HepG2 (cell line): ENCODE results near the gene MTF2. TPM values are rescaled to one million over a fixed set of nuclear protein-coding genes. Genes with fewer than 3 reads are reported as not detected.
A peak's percentile ranks its signal among the peaks of the same experiment; 100 is the strongest.

Experiments
- ATAC-seq: fragments of 200-7000 bp; cut with Tn5 transposase; 3 replicates; pipeline ENCODE4 v1.9.1; 2020; ENCODE audit warnings: mild to moderate bottlenecking, moderate library complexity
- BruUV-seq: library from RNA; stranded (reverse); fragments of 400-500 nt; replicated peaks from 2 replicates; lab custom pipeline; 2021; lab: Mats Ljungman, UMichigan
- CTCF ChIA-PET: fragments of 300-600 bp; formaldehyde crosslinking; extraction: SDS; loops from one replicate; lab custom pipeline; 2021; ENCODE audit warnings: low total read pairs, inconsistent platforms, low intra/inter-chr PET ratio; lab: Yijun Ruan, JAX
- POLR2A ChIA-PET: fragments of 350-600 bp; sonication (Branson Sonifier 250); formaldehyde crosslinking; loops from one replicate; lab custom pipeline; 2020; ENCODE audit warnings: antibody characterized with exemption, inconsistent platforms; lab: Yijun Ruan, JAX
- DNase-seq: peaks from one replicate; pipeline ENCODE4 v3.0.0-alpha.2; 2015; ENCODE audit warnings: low spot score
- FAIRE-seq: peaks from 3 replicates; lab custom pipeline; 2011; peaks lifted over from hg19 to GRCh38; lab: Jason Lieb, UNC
- H2AFZ ChIP-seq: one replicate; pipeline ENCODE4 v1.6.1; 2011; ENCODE audit warnings: low read length, inconsistent platforms
- H3K27ac ChIP-seq: fragments of 300-600 bp; 3 replicates; pipeline ENCODE4 v1.8.0; 2011; ENCODE audit warnings: mixed run types, mild to moderate bottlenecking, mixed read lengths, low read length, inconsistent platforms; ENCODE audit not compliant: insufficient read depth; ENCODE audit errors: extremely low read length
- H3K27me3 ChIP-seq, 2 experiments: fragments of 200-600 bp in 1 of 2; 2 replicates in 1 of 2; 3 replicates in 1 of 2; pipeline versions ENCODE4 v1.6.0 to v1.8.0; 2011; ENCODE audit warnings: low read length in 2 of 2, mild to moderate bottlenecking in 2 of 2, moderate library complexity in 2 of 2, inconsistent platforms in 1 of 2; ENCODE audit not compliant: insufficient read depth in 2 of 2, control insufficient read depth in 1 of 2
- H3K36me3 ChIP-seq, 2 experiments: fragments of 200-600 bp in 1 of 2; replicated peaks in 1 of 2; 2 replicates in 1 of 2; 3 replicates in 1 of 2; pipeline versions ENCODE4 v1.5.1 to v1.8.0; 2011; ENCODE audit warnings: low read length in 2 of 2, inconsistent platforms in 1 of 2; ENCODE audit not compliant: insufficient read depth in 2 of 2, control insufficient read depth in 1 of 2
- H3K4me1 ChIP-seq: 2 replicates; pipeline ENCODE4 v1.5.1; 2012; ENCODE audit warnings: low read length, inconsistent platforms; ENCODE audit not compliant: insufficient read depth
- H3K4me2 ChIP-seq: 2 replicates; pipeline ENCODE4 v1.6.0; 2011; ENCODE audit warnings: low read depth, low read length, inconsistent platforms
- H3K4me3 ChIP-seq, 3 experiments: fragments of 200-600 bp in 1 of 3; sonication (generic), shearing (Covaris generic) in 1 of 3; replicated peaks in 1 of 3; 2 replicates each; pipeline ENCODE4 v1.5.1; 2011 to 2016; ENCODE audit warnings: low read length in 3 of 3, inconsistent platforms in 2 of 3, low read depth in 2 of 3, mild to moderate bottlenecking in 2 of 3, control low read depth in 1 of 3, mixed read lengths in 1 of 3; ENCODE audit not compliant: insufficient read depth in 1 of 3
- H3K79me2 ChIP-seq: one replicate; pipeline ENCODE4 v1.6.1; 2011; ENCODE audit warnings: low read length, inconsistent platforms; ENCODE audit not compliant: insufficient read depth
- H3K9ac ChIP-seq: 2 replicates; pipeline ENCODE4 v1.6.0; 2011; ENCODE audit warnings: mild to moderate bottlenecking, low read depth, low read length, inconsistent platforms; ENCODE audit not compliant: insufficient read depth
- H3K9me3 ChIP-seq: 2 replicates; pipeline ENCODE4 v1.5.1; 2012; ENCODE audit warnings: mild to moderate bottlenecking, low read length
- H4K20me1 ChIP-seq: 2 replicates; pipeline ENCODE4 v1.6.0; 2011; ENCODE audit warnings: inconsistent platforms, mild to moderate bottlenecking, low read length, moderate library complexity; ENCODE audit not compliant: insufficient read depth
- ATF1 ChIP-seq: IDR thresholded peaks from 2 replicates; pipeline ENCODE4 v1.6.1; 2016; ENCODE audit warnings: mild to moderate bottlenecking, control low read depth
- CHCHD3 ChIP-seq: sonication (generic); formaldehyde crosslinking; IDR thresholded peaks from 2 replicates; pipeline ENCODE4 v1.8.0; 2022; ENCODE audit warnings: mild to moderate bottlenecking, missing genetic modification reagents, moderate library complexity
- ELF3 ChIP-seq: IDR thresholded peaks from 2 replicates; pipeline ENCODE4 v1.6.1; 2016; ENCODE audit warnings: missing genetic modification reagents, missing compliant biosample characterization
- PHB2 ChIP-seq: fragments of 450-650 bp; IDR thresholded peaks from 2 replicates; pipeline ENCODE4 v1.6.1; 2018; ENCODE audit not compliant: partially characterized antibody
- RARA ChIP-seq: IDR thresholded peaks from 2 replicates; pipeline ENCODE4 v1.6.1; 2016; ENCODE audit warnings: missing genetic modification reagents, missing compliant biosample characterization
- SNAI1 ChIP-seq: sonication (generic); formaldehyde crosslinking; IDR thresholded peaks from 2 replicates; pipeline ENCODE4 v1.5.0; 2020; ENCODE audit warnings: mild to moderate bottlenecking, missing genetic modification reagents, borderline replicate concordance
- SP4 ChIP-seq: sonication (generic); formaldehyde crosslinking; IDR thresholded peaks from 2 replicates; pipeline ENCODE4 v1.8.1; 2023; ENCODE audit warnings: mild to moderate bottlenecking, missing genetic modification reagents
- ZFP62 ChIP-seq: sonication (generic); formaldehyde crosslinking; IDR thresholded peaks from 2 replicates; pipeline ENCODE4 v1.4.0; 2020; ENCODE audit warnings: missing genetic modification reagents
- ZNF136 ChIP-seq: sonication (generic); formaldehyde crosslinking; IDR thresholded peaks from 2 replicates; pipeline ENCODE4 v1.8.1; 2022; ENCODE audit warnings: low read depth, mild to moderate bottlenecking, moderate library complexity, missing genetic modification reagents
- ZNF460 ChIP-seq: sonication (generic); formaldehyde crosslinking; IDR thresholded peaks from 2 replicates; pipeline ENCODE4 v1.5.1; 2020; ENCODE audit warnings: missing genetic modification reagents, mild to moderate bottlenecking, borderline replicate concordance
- ZNF564 ChIP-seq: sonication (generic); formaldehyde crosslinking; IDR thresholded peaks from 2 replicates; pipeline ENCODE4 v1.8.1; 2023; ENCODE audit warnings: mild to moderate bottlenecking, missing genetic modification reagents
- ZNF605 ChIP-seq: sonication (generic); formaldehyde crosslinking; IDR thresholded peaks from 2 replicates; pipeline ENCODE4 v1.8.0; 2022; ENCODE audit warnings: mild to moderate bottlenecking, missing genetic modification reagents
- ZNF616 ChIP-seq: sonication (generic); formaldehyde crosslinking; IDR thresholded peaks from 2 replicates; pipeline ENCODE4 v1.5.0; 2020; ENCODE audit warnings: low read depth, mild to moderate bottlenecking, missing genetic modification reagents
- ZNF792 ChIP-seq: IDR thresholded peaks from 2 replicates; pipeline ENCODE4 v1.6.1; 2016
- WGBS: methylation state at CpG from one replicate; pipeline ENCODE4 v1.1.6; 2017; ENCODE audit warnings: low lambda C conversion rate; 5-methylcytosine and 5-hydroxymethylcytosine counted together
- in situ Hi-C: cut with HindIII; loops from 2 replicates; pipeline ENCODE4 v1.10.0; 2017; ENCODE audit warnings: low pct_unique_long_range_greater_than_20kb; ENCODE audit not compliant: extremely low pct_ligation_motif_present
- intact Hi-C: fragments of 100-400 bp; cut with micrococcal nuclease; formaldehyde crosslinking; loops from one replicate; pipeline ENCODE4 v1.10.0; 2022; ENCODE audit not compliant: unreplicated experiment
- polyA plus RNA-seq, 8 experiments: library from polyadenylated mRNA; depleted of rRNA in 3 of 8; stranded (reverse) in 7 of 8; unstranded in 1 of 8; fragments of >200 nt; fragmentation: Illumina TruSeq in 4 of 8; extraction: Trizol in 4 of 8; gene quantifications; 2 replicates each; pipeline versions ENCODE4 v1.2.1 to v1.2.3, GENCODE V29; 2011 to 2016; ENCODE audit warnings: low read depth in 4 of 8, missing spikeins in 1 of 8, mixed read lengths in 1 of 8; ENCODE audit not compliant: insufficient read depth in 1 of 8
- total RNA-seq, 5 experiments: library from RNA; depleted of rRNA; stranded (reverse); fragments of >200 nt; fragmentation: Illumina TruSeq; extraction: Trizol; gene quantifications; 2 replicates each; pipeline ENCODE4 v1.2.3, GENCODE V29; 2016; ENCODE audit warnings: low read depth in 1 of 5
- TF ChIP-seq, protein P1 (sequence below): sonication (generic); formaldehyde crosslinking; IDR thresholded peaks from 2 replicates; pipeline ENCODE4 v1.5.1; 2020; ENCODE audit warnings: mild to moderate bottlenecking, missing genetic modification reagents, borderline replicate concordance
- TF ChIP-seq, protein P2 (sequence below): sonication (generic); formaldehyde crosslinking; conservative IDR thresholded peaks from 2 replicates; pipeline ENCODE4 v1.5.0; 2020; ENCODE audit warnings: missing genetic modification reagents

The MTF2 gene
- total and polyA plus RNA-seq, 2 of the 13 experiments (the other 11 are each of a cell fraction or from before 2014, with no cell fraction given): 48.7 to 53.9 TPM

DNA sequence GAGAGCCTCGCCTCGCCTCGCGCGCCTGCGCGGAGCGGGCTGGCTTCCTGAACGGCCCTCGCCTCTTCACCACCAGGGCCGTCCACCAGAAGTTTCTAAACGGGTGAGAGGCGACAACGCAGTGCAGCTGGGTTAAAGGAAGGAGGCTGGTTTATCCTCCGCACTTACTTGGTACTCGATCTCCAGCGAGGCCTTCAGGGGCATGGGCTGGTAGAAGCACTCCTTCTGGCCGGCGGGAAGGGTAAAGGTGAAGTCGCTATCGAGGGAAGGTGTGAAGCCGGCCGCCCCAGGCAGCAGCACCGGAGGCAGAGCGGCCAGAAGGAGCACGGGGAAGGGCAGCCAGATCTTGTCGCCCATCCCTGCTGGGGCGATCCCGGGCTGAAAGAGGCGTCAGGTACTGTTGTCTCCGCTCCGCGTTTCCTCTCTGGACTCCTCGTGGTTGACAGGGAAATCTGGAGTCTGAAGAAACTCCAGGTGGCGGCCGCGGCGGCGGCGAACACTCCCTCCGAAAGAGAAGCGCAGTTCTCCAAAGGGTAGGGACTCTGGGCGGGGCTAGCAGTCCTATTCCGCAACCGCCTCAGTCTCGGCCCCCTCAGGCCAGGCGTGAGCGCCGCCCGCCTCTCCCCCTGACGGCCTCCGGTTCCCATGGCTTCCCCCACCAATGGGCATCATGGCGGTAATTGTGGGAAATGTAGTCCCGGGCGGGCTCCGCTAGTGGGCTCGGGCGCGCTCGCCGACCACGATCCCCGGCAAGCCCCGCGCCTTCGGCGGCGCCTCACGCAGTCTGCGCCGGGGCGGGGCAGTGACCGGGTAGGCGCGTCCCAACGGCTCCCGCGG, 101.0 kb downstream of the MTF2 start, which contains the start of gene TMED5:
Gene TMED5 (minus strand): TSS at position 528 of the 837 bp plus-strand sequence. CDS start 171 bp downstream, at position 357.
- intact Hi-C loops (loop anchor here (1.0 to 2.0 kb wide), 2 partner anchors 49 to 166 kb away; no protein-coding TSS in a partner anchor), in situ Hi-C loops (no loop called here)
- ChIA-PET POLR2A (no interaction called here), CTCF (no interaction called here)
- peak; percentile 97 for ATAC-seq
- H4K20me1 ChIP-seq: no peaks in the 10 kb centered on the region; the same call in 1 of the 2 replicates
- H3K4me1 ChIP-seq: peaks cover 45% of the 10 kb centered on the region
- peaks cover 67% of the 10 kb centered on the region for H3K79me2 ChIP-seq
- BruUV-seq: TSS peak; percentile 49
- no peaks in the 10 kb centered on the region for H3K9me3 ChIP-seq
- H3K4me3 ChIP-seq: peak within 1 kb of the TSS; percentile 85 to 100 (median 97)
- WGBS: 0% methylated on average over 22 of the region's 78 CpGs
- no peaks in the 10 kb centered on the region; a peak in 1 of 5 replicates for H3K27me3 ChIP-seq
- peak; percentile 39 for FAIRE-seq
- peak; percentile 95 for DNase-seq
- peaks cover 2 to 4% of the 10 kb centered on the region in 2 experiments; a peak in 2 of 5 replicates for H3K36me3 ChIP-seq
- peak within 1 kb of the TSS; percentile 76 for H3K4me2 ChIP-seq
- H2AFZ ChIP-seq: no peak within 1 kb of the TSS
- H3K9ac ChIP-seq: peak within 1 kb of the TSS; percentile 90
- H3K27ac ChIP-seq: peak within 1 kb of the TSS; percentile 95
- TF ChIP-seq ZFP62 (0 out of 2 replicates have a peak, but pooled peaks have one; percentile 67), SP4 (peak; percentile 78), ATF1 (CRISPR knock-in tag) (no peak), ZNF605 (CRISPR knock-in tag) (peak; percentile 90), CHCHD3 (CRISPR knock-in tag) (no peak; the same call in 1 of the 2 replicates), PHB2 (no peak), SNAI1 (peak; percentile 98), ZNF136 (CRISPR knock-in tag) (peak; percentile 76), ZNF792 (CRISPR knock-in tag) (peak; percentile 40; the same call in 1 of the 2 replicates), ZNF564 (CRISPR knock-in tag) (peak; percentile 78), ZNF460 (CRISPR knock-in tag) (no peak), ZNF616 (CRISPR knock-in tag) (no peak; the same call in 1 of the 2 replicates), ELF3 (CRISPR knock-in tag) (peak; percentile 13; the same call in 1 of the 2 replicates), RARA (CRISPR knock-in tag) (no peak; the same call in 1 of the 2 replicates)
- TF ChIP-seq, protein P1, sequence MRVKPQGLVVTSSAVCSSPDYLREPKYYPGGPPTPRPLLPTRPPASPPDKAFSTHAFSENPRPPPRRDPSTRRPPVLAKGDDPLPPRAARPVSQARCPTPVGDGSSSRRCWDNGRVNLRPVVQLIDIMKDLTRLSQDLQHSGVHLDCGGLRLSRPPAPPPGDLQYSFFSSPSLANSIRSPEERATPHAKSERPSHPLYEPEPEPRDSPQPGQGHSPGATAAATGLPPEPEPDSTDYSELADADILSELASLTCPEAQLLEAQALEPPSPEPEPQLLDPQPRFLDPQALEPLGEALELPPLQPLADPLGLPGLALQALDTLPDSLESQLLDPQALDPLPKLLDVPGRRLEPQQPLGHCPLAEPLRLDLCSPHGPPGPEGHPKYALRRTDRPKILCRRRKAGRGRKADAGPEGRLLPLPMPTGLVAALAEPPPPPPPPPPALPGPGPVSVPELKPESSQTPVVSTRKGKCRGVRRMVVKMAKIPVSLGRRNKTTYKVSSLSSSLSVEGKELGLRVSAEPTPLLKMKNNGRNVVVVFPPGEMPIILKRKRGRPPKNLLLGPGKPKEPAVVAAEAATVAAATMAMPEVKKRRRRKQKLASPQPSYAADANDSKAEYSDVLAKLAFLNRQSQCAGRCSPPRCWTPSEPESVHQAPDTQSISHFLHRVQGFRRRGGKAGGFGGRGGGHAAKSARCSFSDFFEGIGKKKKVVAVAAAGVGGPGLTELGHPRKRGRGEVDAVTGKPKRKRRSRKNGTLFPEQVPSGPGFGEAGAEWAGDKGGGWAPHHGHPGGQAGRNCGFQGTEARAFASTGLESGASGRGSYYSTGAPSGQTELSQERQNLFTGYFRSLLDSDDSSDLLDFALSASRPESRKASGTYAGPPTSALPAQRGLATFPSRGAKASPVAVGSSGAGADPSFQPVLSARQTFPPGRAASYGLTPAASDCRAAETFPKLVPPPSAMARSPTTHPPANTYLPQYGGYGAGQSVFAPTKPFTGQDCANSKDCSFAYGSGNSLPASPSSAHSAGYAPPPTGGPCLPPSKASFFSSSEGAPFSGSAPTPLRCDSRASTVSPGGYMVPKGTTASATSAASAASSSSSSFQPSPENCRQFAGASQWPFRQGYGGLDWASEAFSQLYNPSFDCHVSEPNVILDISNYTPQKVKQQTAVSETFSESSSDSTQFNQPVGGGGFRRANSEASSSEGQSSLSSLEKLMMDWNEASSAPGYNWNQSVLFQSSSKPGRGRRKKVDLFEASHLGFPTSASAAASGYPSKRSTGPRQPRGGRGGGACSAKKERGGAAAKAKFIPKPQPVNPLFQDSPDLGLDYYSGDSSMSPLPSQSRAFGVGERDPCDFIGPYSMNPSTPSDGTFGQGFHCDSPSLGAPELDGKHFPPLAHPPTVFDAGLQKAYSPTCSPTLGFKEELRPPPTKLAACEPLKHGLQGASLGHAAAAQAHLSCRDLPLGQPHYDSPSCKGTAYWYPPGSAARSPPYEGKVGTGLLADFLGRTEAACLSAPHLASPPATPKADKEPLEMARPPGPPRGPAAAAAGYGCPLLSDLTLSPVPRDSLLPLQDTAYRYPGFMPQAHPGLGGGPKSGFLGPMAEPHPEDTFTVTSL: no peak
- TF ChIP-seq, protein P2, sequence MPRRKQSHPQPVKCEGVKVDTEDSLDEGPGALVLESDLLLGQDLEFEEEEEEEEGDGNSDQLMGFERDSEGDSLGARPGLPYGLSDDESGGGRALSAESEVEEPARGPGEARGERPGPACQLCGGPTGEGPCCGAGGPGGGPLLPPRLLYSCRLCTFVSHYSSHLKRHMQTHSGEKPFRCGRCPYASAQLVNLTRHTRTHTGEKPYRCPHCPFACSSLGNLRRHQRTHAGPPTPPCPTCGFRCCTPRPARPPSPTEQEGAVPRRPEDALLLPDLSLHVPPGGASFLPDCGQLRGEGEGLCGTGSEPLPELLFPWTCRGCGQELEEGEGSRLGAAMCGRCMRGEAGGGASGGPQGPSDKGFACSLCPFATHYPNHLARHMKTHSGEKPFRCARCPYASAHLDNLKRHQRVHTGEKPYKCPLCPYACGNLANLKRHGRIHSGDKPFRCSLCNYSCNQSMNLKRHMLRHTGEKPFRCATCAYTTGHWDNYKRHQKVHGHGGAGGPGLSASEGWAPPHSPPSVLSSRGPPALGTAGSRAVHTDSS (CRISPR knock-in tag): no peak
